T-helper 2 cell treated with Interferon-gamma antibody and Interleukin-4, amounts not matched to agents 5 μg/mL and 100 μg/mL, for 36 hours (primary cell): Measurements from ENCODE around the gene A3GALT2.

Experiments used
- DNase-seq: peaks from one replicate; pipeline ENCODE4 v3.0.0; 2021; ENCODE audit warnings: low spot score
- H3K27ac Mint-ChIP-seq: one replicate; pipeline ENCODE4 v1.8.0; 2021; ENCODE audit warnings: mild to moderate bottlenecking, mixed read lengths
- H3K27me3 Mint-ChIP-seq: one replicate; pipeline ENCODE4 v1.8.0; 2021; ENCODE audit warnings: low read depth, mixed read lengths
- H3K36me3 Mint-ChIP-seq: one replicate; pipeline ENCODE4 v1.8.0; 2021; ENCODE audit warnings: low read depth, mixed read lengths
- H3K4me1 Mint-ChIP-seq: one replicate; pipeline ENCODE4 v1.8.0; 2021; ENCODE audit warnings: low read depth, mixed read lengths
- H3K4me3 Mint-ChIP-seq: one replicate; pipeline ENCODE4 v1.8.0; 2022; ENCODE audit warnings: mild to moderate bottlenecking, moderate library complexity, mixed read lengths
- H3K9me3 Mint-ChIP-seq: one replicate; pipeline ENCODE4 v1.8.0; 2021; ENCODE audit warnings: mixed read lengths

Gene A3GALT2

GRCh38 chr1:33320619-33321165, at the start of gene A3GALT2:
Gene A3GALT2 (minus strand): TSS chr1:33321098. CDS start chr1:33321098, 0 bp downstream.
- Mint-ChIP-seq H3K4me1 (peaks cover under 1% of the 10 kb centered on the region), H3K36me3 (peaks cover 8% of the 10 kb centered on the region), H3K9me3 (no peaks in the 10 kb centered on the region), H3K27me3 (peaks cover 6% of the 10 kb centered on the region), H3K4me3 (no peak within 1 kb of the TSS), H3K27ac (no peak within 1 kb of the TSS)
- no peak for DNase-seq

DNA sequence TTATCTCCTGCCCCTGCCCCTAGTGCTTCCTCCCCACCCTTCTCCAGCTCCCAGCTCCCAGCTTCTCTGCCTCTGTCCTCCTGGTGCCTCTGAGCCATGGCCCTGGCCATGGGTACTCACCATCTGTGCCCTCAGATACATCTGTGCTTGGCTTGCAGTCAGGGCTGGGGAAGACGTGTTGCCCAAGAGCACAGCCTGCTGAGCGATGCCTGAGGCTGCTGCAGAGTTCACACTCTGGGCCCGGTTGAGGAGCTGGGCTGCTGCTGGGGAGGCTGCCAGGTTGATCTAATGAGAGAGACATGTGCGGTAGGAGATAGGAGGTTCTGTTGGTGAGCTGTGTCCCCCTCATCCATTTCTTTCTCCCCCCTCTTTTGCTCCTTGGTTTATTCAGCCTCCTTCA, 49.4 kb upstream of the A3GALT2 start:
- H3K36me3 Mint-ChIP-seq: no peaks in the 10 kb centered on the region
- H3K4me1 Mint-ChIP-seq: peaks cover 4% of the 10 kb centered on the region
- no peaks in the 10 kb centered on the region for H3K9me3 Mint-ChIP-seq
- H3K27me3 Mint-ChIP-seq: peaks cover 9% of the 10 kb centered on the region
- no peak overlapping the region for H3K4me3 Mint-ChIP-seq
- DNase-seq: no peak
- no peak overlapping the region for H3K27ac Mint-ChIP-seq

DNA sequence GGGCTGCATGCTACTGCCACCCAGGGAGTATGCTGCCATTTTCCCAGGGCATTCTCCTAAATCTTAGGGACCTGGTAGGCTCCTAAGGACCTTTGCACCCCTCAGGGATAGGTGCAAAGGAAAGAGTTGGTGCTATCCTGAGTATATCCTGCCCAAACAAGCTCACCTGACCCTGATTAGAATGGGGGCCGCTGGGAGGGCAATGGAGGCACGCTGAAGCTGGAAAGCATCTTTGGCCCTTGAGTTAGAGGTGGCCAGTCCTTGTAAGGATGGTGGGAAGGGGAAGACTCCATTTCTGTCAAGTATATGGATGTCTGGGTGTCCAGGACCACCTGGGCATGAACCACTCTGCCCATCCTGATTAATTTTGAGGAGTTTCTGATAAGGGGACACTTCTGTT, 48.9 kb upstream of the A3GALT2 start:
- H3K9me3 Mint-ChIP-seq: no peaks in the 10 kb centered on the region
- H3K4me3 Mint-ChIP-seq: no peak overlapping the region
- DNase-seq: no peak
- no peak overlapping the region for H3K27ac Mint-ChIP-seq
- no peaks in the 10 kb centered on the region for H3K36me3 Mint-ChIP-seq
- H3K4me1 Mint-ChIP-seq: peaks cover 4% of the 10 kb centered on the region
- peaks cover 9% of the 10 kb centered on the region for H3K27me3 Mint-ChIP-seq

DNA sequence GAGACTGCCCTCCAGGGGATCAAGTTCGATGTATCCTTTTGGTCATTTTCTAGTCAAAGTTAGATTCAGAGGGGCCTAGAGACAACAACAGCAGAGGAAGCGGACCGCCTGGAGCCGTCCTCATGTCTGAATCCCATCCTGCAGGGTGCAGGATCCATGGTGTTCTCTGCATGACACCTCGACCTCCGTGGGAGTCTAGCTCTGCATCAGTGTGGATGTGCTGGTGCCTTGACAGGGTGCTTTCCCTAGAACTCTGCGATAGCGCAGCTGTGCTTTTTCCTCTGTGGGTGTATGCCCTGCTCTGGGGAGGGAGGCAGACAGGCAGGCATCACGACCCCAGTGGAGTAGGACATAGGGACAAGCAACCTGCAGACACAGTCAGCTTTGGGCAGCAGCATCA, 48.2 kb upstream of the A3GALT2 start:
- H3K4me3 Mint-ChIP-seq: no peak overlapping the region
- no peaks in the 10 kb centered on the region for H3K9me3 Mint-ChIP-seq
- peaks cover 4% of the 10 kb centered on the region for H3K4me1 Mint-ChIP-seq
- no peak for DNase-seq
- H3K27me3 Mint-ChIP-seq: peaks cover 9% of the 10 kb centered on the region
- no peak overlapping the region for H3K27ac Mint-ChIP-seq
- no peaks in the 10 kb centered on the region for H3K36me3 Mint-ChIP-seq

DNA sequence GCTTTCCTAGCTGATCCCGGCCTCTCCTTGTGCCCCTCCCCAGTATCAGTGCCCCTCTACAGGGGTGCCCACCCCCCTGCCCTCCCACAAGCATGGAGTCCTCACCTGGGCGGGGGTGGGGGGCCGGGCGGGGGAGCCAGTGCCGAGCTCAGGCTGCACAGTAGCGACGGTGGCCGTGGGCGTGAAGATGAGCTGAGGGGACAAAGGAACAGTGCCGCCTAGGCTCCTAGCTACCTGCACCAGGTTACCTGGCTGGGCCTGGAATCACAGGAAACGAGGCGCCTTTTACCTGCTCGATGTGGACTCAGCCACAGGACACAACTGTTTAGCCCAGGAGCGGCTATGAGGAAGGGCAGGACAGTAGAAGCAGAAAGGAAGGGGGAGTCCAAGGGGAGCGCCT, 47.5 kb upstream of the A3GALT2 start:
- Mint-ChIP-seq H3K27ac (no peak overlapping the region), H3K36me3 (no peaks in the 10 kb centered on the region), H3K27me3 (peaks cover 5% of the 10 kb centered on the region), H3K9me3 (no peaks in the 10 kb centered on the region), H3K4me3 (no peak overlapping the region), H3K4me1 (peaks cover 4% of the 10 kb centered on the region)
- no peak for DNase-seq

- peak; percentile 72 for DNase-seq
- Mint-ChIP-seq H3K4me3 (no peak overlapping the region), H3K27ac (no peak overlapping the region), H3K9me3 (no peaks in the 10 kb centered on the region), H3K4me1 (peaks cover 4% of the 10 kb centered on the region), H3K27me3 (peaks cover 3% of the 10 kb centered on the region), H3K36me3 (no peaks in the 10 kb centered on the region)
These were observed 46.8 kb upstream of the A3GALT2 start for GRCh38 chr1:33367485-33368405.

DNA sequence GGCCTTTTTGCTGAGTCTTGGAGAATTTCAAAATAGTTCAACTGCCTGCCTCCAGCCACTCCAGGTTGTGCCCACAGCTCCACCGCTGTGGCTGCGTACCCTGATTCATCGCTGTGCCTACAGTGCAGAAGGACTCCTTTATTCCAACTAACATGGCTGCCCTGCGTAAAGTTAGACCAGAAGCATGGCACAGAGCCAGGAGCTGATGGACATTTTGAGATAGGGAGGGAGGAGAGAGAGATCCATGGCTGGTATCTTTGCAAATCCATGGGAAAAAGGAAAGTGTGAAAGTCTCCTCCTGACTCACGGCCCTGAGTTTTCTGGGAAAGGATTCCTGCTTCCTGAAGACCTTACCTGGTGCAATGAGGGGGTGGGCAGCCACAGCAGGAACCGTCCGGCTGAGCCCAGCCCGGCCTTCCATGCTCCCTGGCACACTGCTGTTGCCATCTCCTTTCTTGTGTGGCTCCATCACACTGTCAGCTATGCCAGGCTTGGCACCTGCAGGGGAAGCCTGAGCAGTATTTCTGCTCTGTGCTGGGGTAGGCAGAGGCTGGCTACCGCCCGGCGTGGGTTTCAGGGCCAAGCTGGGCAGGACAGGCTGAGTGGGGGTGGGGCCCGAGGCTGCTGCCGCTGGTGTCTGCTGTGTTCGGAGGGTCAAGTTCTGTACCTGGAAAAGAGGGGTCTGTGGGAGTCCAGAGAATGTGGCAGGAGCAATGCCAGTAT, 46.0 kb upstream of the A3GALT2 start:
- Mint-ChIP-seq H3K27ac (no peak overlapping the region), H3K36me3 (no peaks in the 10 kb centered on the region), H3K9me3 (no peaks in the 10 kb centered on the region), H3K4me1 (peaks cover 4% of the 10 kb centered on the region), H3K27me3 (peaks cover 3% of the 10 kb centered on the region), H3K4me3 (no peak overlapping the region)
- no peak for DNase-seq

DNA sequence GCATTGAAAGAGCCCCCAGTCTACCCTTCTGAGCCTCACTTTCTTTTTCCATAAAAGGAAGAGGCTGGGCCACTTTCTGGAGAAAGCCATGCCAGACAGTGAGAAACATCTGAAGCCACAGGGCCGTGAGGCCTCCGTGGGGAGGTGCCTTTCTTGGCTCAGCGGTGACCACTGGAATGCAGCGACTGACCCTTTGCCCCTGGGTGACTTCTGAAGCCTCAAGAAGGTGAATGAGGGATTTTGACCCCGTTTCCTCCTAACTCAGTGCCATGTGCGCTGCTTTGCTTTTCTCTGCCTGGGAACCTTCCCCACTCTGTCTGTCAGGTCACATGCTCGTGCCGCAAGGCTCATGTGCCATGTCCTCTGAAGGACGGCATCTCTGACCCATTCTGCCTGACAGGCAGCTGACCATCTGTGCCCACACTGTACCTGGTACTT, 44.7 kb upstream of the A3GALT2 start:
- Mint-ChIP-seq H3K9me3 (no peaks in the 10 kb centered on the region), H3K4me3 (no peak overlapping the region), H3K36me3 (no peaks in the 10 kb centered on the region), H3K27ac (no peak overlapping the region), H3K27me3 (peaks cover 3% of the 10 kb centered on the region), H3K4me1 (peaks cover 11% of the 10 kb centered on the region)
- DNase-seq: no peak

- H3K4me1 Mint-ChIP-seq: peaks cover 11% of the 10 kb centered on the region
- DNase-seq: no peak
- H3K27me3 Mint-ChIP-seq: peaks cover 3% of the 10 kb centered on the region
- H3K9me3 Mint-ChIP-seq: no peaks in the 10 kb centered on the region
- H3K36me3 Mint-ChIP-seq: no peaks in the 10 kb centered on the region
- no peak overlapping the region for H3K4me3 Mint-ChIP-seq
- H3K27ac Mint-ChIP-seq: no peak overlapping the region
These were observed 43.6 kb upstream of the A3GALT2 start for GRCh38 chr1:33364565-33364918.

GRCh38 chr1:33363470-33363861, 42.6 kb upstream of the A3GALT2 start:
- peaks cover 11% of the 10 kb centered on the region for H3K4me1 Mint-ChIP-seq
- DNase-seq: no peak
- no peaks in the 10 kb centered on the region for H3K27me3 Mint-ChIP-seq
- H3K27ac Mint-ChIP-seq: no peak overlapping the region
- H3K36me3 Mint-ChIP-seq: no peaks in the 10 kb centered on the region
- H3K4me3 Mint-ChIP-seq: no peak overlapping the region
- no peaks in the 10 kb centered on the region for H3K9me3 Mint-ChIP-seq

- H3K4me1 Mint-ChIP-seq: peaks cover 11% of the 10 kb centered on the region
- DNase-seq: no peak
- H3K4me3 Mint-ChIP-seq: no peak overlapping the region
- no peak overlapping the region for H3K27ac Mint-ChIP-seq
- no peaks in the 10 kb centered on the region for H3K27me3 Mint-ChIP-seq
- no peaks in the 10 kb centered on the region for H3K36me3 Mint-ChIP-seq
- no peaks in the 10 kb centered on the region for H3K9me3 Mint-ChIP-seq
These were observed 42.1 kb upstream of the A3GALT2 start for GRCh38 chr1:33363021-33363420.

DNA sequence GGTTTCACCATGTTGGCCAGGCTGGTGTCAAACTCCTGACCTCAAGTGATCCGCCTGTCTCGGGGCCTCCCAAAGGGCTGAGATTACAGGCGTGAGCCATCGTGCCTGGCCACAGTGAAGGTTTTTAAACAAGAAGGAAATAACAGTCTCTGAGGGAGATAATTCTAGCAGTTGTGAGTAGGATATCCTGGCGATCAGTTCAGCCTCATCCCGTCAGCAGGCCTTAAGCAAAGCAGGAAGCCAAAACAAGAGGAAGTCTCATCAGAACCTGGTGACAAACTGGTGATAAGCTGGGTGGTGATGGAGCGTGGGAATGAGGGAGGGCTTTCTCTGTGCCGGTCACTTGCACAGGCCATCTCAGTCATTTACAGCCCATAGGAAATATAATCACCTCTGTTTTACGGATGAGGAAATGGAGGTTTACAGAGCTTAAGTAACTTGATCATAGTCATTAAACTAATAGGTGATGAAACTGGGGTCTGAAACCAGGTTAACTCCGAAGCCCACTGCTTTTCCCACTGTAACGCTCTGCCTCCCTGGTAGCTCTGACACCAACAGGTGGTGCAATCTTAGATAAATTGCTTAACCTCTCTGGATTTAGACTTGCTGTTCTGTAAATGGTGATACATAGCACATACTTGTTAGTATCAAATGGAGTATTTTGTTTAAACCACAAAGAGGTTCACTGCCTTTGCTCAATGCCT, 40.8 kb upstream of the A3GALT2 start:
- Mint-ChIP-seq H3K4me1 (peaks cover 8% of the 10 kb centered on the region), H3K27me3 (no peaks in the 10 kb centered on the region), H3K36me3 (no peaks in the 10 kb centered on the region), H3K27ac (no peak overlapping the region), H3K4me3 (no peak overlapping the region), H3K9me3 (no peaks in the 10 kb centered on the region)
- no peak for DNase-seq

DNA sequence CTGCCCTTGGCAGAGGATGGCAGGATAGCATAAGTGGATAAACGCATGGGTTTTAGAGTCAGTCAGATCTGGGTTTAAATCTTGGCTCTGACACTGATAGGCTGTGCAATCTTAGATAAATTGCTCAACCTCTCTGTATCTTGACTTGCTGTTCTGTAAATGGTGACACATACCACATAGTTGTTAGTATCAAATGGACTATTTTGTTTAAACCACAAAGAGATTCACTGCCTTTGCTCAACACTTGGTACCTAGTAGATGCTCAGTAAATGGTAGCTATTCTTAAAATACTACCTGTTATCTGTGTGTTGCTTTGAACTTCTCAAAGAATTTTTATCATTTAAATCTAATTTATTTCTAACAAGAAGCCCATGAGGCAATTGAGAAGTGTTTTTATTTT, 39.5 kb upstream of the A3GALT2 start:
- Mint-ChIP-seq H3K27ac (no peak overlapping the region), H3K27me3 (no peaks in the 10 kb centered on the region), H3K4me1 (peaks cover 7% of the 10 kb centered on the region), H3K4me3 (no peak overlapping the region), H3K9me3 (no peaks in the 10 kb centered on the region), H3K36me3 (no peaks in the 10 kb centered on the region)
- no peak for DNase-seq

GRCh38 chr1:33359931-33360330, 39.0 kb upstream of the A3GALT2 start:
- peaks cover 7% of the 10 kb centered on the region for H3K4me1 Mint-ChIP-seq
- no peak overlapping the region for H3K4me3 Mint-ChIP-seq
- no peaks in the 10 kb centered on the region for H3K36me3 Mint-ChIP-seq
- no peak for DNase-seq
- no peak overlapping the region for H3K27ac Mint-ChIP-seq
- no peaks in the 10 kb centered on the region for H3K27me3 Mint-ChIP-seq
- H3K9me3 Mint-ChIP-seq: no peaks in the 10 kb centered on the region
